Endothelial cell of umbilical vein (primary cell): ENCODE results near the gene R3HDM2. TPM values are rescaled to one million over a fixed set of nuclear protein-coding genes. Genes with fewer than 3 reads are reported as not detected.

ENCODE experiments used
- BruUV-seq: library from RNA; stranded (reverse); fragments of 400-500 nt; replicated peaks from 2 replicates; lab custom pipeline; 2021; lab: Mats Ljungman, UMichigan
- CTCF ChIA-PET: fragments of 300-600, 350-600 bp; sonication (Branson Sonifier 250); formaldehyde crosslinking; loops from one replicate; lab custom pipeline; 2021; ENCODE audit warnings: antibody characterized with exemption, inconsistent platforms; lab: Charles Lee
- POLR2A ChIA-PET: fragments of 300-600, 350-600 bp; sonication (Branson Sonifier 250); formaldehyde crosslinking; loops from one replicate; lab custom pipeline; 2021; ENCODE audit warnings: antibody characterized with exemption, inconsistent platforms; lab: Charles Lee
- DNase-seq: peaks from one replicate; pipeline ENCODE4 v3.0.0-alpha.2; 2011; ENCODE audit warnings: low read depth, low spot score
- FAIRE-seq: peaks from 2 replicates; lab custom pipeline; 2011; peaks lifted over from hg19 to GRCh38; lab: Jason Lieb, UNC
- H2AFZ ChIP-seq: 2 replicates; pipeline ENCODE4 v1.6.0; 2012; ENCODE audit warnings: low read depth, low read length, control low read depth, inconsistent platforms
- H3K27ac ChIP-seq: 2 replicates; pipeline ENCODE4 v1.5.1; 2011; ENCODE audit warnings: low read depth, mild to moderate bottlenecking, control low read depth, low read length, moderate library complexity; ENCODE audit not compliant: insufficient read depth
- H3K27me3 ChIP-seq, 2 experiments: 2 replicates each; pipeline versions ENCODE4 v1.6.0 to v1.6.1; 2011; ENCODE audit warnings: low read length in 2 of 2, mixed read lengths in 1 of 2; ENCODE audit not compliant: control insufficient read depth in 2 of 2, insufficient read depth in 2 of 2
- H3K36me3 ChIP-seq, 2 experiments: 2 replicates in 1 of 2; 3 replicates in 1 of 2; pipeline ENCODE4 v1.5.1; 2011; ENCODE audit warnings: low read length in 2 of 2, mild to moderate bottlenecking in 1 of 2, moderate library complexity in 1 of 2; ENCODE audit not compliant: control insufficient read depth in 2 of 2, insufficient read depth in 2 of 2; ENCODE audit errors: extremely low read depth in 1 of 2
- H3K4me1 ChIP-seq: 3 replicates; pipeline ENCODE4 v1.5.1; 2011; ENCODE audit warnings: mild to moderate bottlenecking, low read length; ENCODE audit not compliant: control insufficient read depth, insufficient read depth; ENCODE audit errors: extremely low read depth
- H3K4me2 ChIP-seq: 2 replicates; pipeline ENCODE4 v1.6.1; 2011; ENCODE audit warnings: low read length, control low read depth, mixed read lengths; ENCODE audit not compliant: insufficient read depth
- H3K4me3 ChIP-seq, 3 experiments: fragments of 200-600 bp in 1 of 3; sonication (generic), shearing (Covaris generic) in 1 of 3; replicated peaks in 1 of 3; 2 replicates each; pipeline ENCODE4 v1.5.1; 2011 to 2016; ENCODE audit warnings: control low read depth in 3 of 3, low read length in 3 of 3, mild to moderate bottlenecking in 2 of 3, inconsistent platforms in 1 of 3, low read depth in 1 of 3, moderate library complexity in 1 of 3; ENCODE audit not compliant: insufficient read depth in 1 of 3
- H3K79me2 ChIP-seq: 2 replicates; pipeline ENCODE4 v1.6.0; 2012; ENCODE audit warnings: low read length, inconsistent platforms; ENCODE audit not compliant: control insufficient read depth, insufficient read depth
- H3K9ac ChIP-seq: replicated peaks from 2 replicates; pipeline ENCODE3; 2011; ENCODE audit warnings: low read length, control low read depth; ENCODE audit not compliant: insufficient read depth; ENCODE audit errors: extremely low read depth
- H3K9me1 ChIP-seq: replicated peaks from 3 replicates; pipeline ENCODE4 v1.6.0; 2011; ENCODE audit warnings: mild to moderate bottlenecking, low read length; ENCODE audit not compliant: control insufficient read depth, insufficient read depth; ENCODE audit errors: extremely low read depth
- H3K9me3 ChIP-seq: replicated peaks from 2 replicates; pipeline ENCODE4 v1.5.1; 2012; ENCODE audit warnings: low read length, inconsistent platforms; ENCODE audit not compliant: control insufficient read depth, insufficient read depth
- H4K20me1 ChIP-seq: replicated peaks from 2 replicates; pipeline ENCODE3; 2011; ENCODE audit warnings: mild to moderate bottlenecking, low read length; ENCODE audit not compliant: control insufficient read depth, insufficient read depth; ENCODE audit errors: extremely low read depth
- CTCF ChIP-seq, 2 donors: IDR thresholded peaks; 1 replicate in 1 of 2; 2 replicates in 1 of 2; pipeline ENCODE4 v1.5.1; 2011; ENCODE audit warnings: low read length in 2 of 2, mild to moderate bottlenecking in 2 of 2, moderate library complexity in 2 of 2, control low read depth in 1 of 2, inconsistent platforms in 1 of 2, low read depth in 1 of 2; ENCODE audit not compliant: insufficient read depth in 1 of 2; ENCODE audit errors: extremely low read depth in 1 of 2
- EZH2 ChIP-seq: IDR thresholded peaks from 2 replicates; pipeline ENCODE4 v1.6.1; 2012; ENCODE audit warnings: borderline replicate concordance, low read depth, mild to moderate bottlenecking, moderate library complexity, low read length, inconsistent platforms; ENCODE audit not compliant: severe bottlenecking
- FOS ChIP-seq: IDR thresholded peaks from 2 replicates; pipeline ENCODE4 v1.6.1; 2011; ENCODE audit warnings: mild to moderate bottlenecking, low read length, moderate library complexity, borderline replicate concordance; ENCODE audit not compliant: insufficient read depth
- GATA2 ChIP-seq: IDR thresholded peaks from 2 replicates; pipeline ENCODE4 v1.7.0; 2011; ENCODE audit warnings: low read depth, mild to moderate bottlenecking, moderate library complexity, mixed read lengths, low read length; ENCODE audit not compliant: insufficient read length, insufficient read depth
- JUN ChIP-seq: IDR thresholded peaks from 2 replicates; pipeline ENCODE4 v1.6.1; 2011; ENCODE audit warnings: borderline replicate concordance, low read depth; ENCODE audit not compliant: insufficient read length, insufficient read depth
- MAX ChIP-seq: IDR thresholded peaks from 2 replicates; pipeline ENCODE4 v1.6.1; 2011; ENCODE audit not compliant: insufficient read depth, insufficient read length
- MYC ChIP-seq: IDR thresholded peaks from one replicate; pipeline ENCODE4 v1.6.1; 2011; ENCODE audit warnings: mild to moderate bottlenecking, low read depth, low read length
- POLR2A ChIP-seq: IDR thresholded peaks from 2 replicates; pipeline ENCODE4 v1.6.1; 2012; ENCODE audit warnings: low read depth, mild to moderate bottlenecking, control low read depth, low read length
- POLR2AphosphoS5 ChIP-seq: IDR thresholded peaks from 2 replicates; pipeline ENCODE4 v1.6.1; 2012; ENCODE audit warnings: low read depth, mild to moderate bottlenecking, control low read depth, low read length, moderate library complexity; ENCODE audit not compliant: insufficient read depth
- dilution Hi-C: fragments of 300-500 bp; cut with MboI; formaldehyde crosslinking; loops from one replicate; pipeline ENCODE4 v1.15.0; 2019; ENCODE audit warnings: low sequenced_read_pairs; ENCODE audit not compliant: extremely low pct_ligation_motif_present
- intact Hi-C: fragments of 100-400 bp; cut with micrococcal nuclease; formaldehyde crosslinking; loops from one replicate; pipeline ENCODE4 v1.10.0; 2022
- polyA plus RNA-seq, 4 experiments: library from polyadenylated mRNA; depleted of rRNA in 3 of 4; stranded (reverse) in 3 of 4; unstranded in 1 of 4; fragments of >200 nt; gene quantifications; 2 replicates each; pipeline versions ENCODE4 v1.2.1 to v1.2.3, GENCODE V29; 2011 to 2012; ENCODE audit warnings: missing spikeins in 1 of 4
- total RNA-seq: library from RNA; stranded (reverse); gene quantifications from 2 replicates; pipeline ENCODE4 v1.2.3, GENCODE V29; 2021

The R3HDM2 gene
- total and polyA plus RNA-seq, 2 donors (not counting 3 experiments of a cell fraction or from before 2014, with no cell fraction given), result 26.1 to 31.3 TPM

- Histone ChIP-seq H3K9me3 (no peaks in the 10 kb centered on the region), H3K4me1 (peaks cover 8% of the 10 kb centered on the region), H2AFZ (no peak overlapping the region), H4K20me1 (no peaks in the 10 kb centered on the region), H3K27ac (no peak overlapping the region), H3K79me2 (no peaks in the 10 kb centered on the region), H3K36me3 (no peaks in the 10 kb centered on the region), H3K4me2 (no peak overlapping the region), H3K4me3 (no peak overlapping the region), H3K9me1 (no peaks in the 10 kb centered on the region), H3K9ac (no peak overlapping the region), H3K27me3 (peaks cover 48 to 66% of the 10 kb centered on the region in 2 experiments)
- DNase-seq, result no peak
- TF ChIP-seq POLR2AphosphoS5 (no peak), GATA2 (no peak), MAX (no peak)
- intact Hi-C loops (no loop called here), dilution Hi-C loops (no loop called here)
- ChIA-PET POLR2A (no interaction called here), CTCF (interaction anchor here (1.2 to 2.8 kb wide), 5 partner anchors 9 to 109 kb away, joined by 3 to 18 read pairs (median 4); partner anchors contain the start of genes GLI1 and MARS1)
- no peak for FAIRE-seq
- no TSS peak for BruUV-seq
These were observed 43.6 kb upstream of the R3HDM2 start for GRCh38 chr12:57474430-57474829.

- Histone ChIP-seq H3K4me1 (peaks cover 5% of the 10 kb centered on the region), H4K20me1 (no peaks in the 10 kb centered on the region), H3K9me1 (no peaks in the 10 kb centered on the region), H3K36me3 (no peaks in the 10 kb centered on the region), H2AFZ (no peak overlapping the region), H3K79me2 (no peaks in the 10 kb centered on the region), H3K9me3 (no peaks in the 10 kb centered on the region), H3K4me3 (no peak overlapping the region), H3K9ac (no peak overlapping the region), H3K27ac (no peak overlapping the region), H3K4me2 (no peak overlapping the region), H3K27me3 (peaks cover 50 to 64% of the 10 kb centered on the region in 2 experiments)
- no peak for DNase-seq
- TF ChIP-seq MYC (no peak), JUN (no peak), FOS (no peak), GATA2 (no peak), MAX (no peak), EZH2 (no peak), POLR2AphosphoS5 (no peak), CTCF (IDR thresholded peaks at IDR 0.05; ENCODE audit: extremely low read depth in 1 of 2, insufficient read depth in 1 of 2, low read depth in 1 of 2, low read length in 2 of 2) (no peak), POLR2A (no peak)
- intact Hi-C loops (no loop called here), dilution Hi-C loops (no loop called here)
- ChIA-PET CTCF (interaction anchor here (2.5 to 2.8 kb wide), 2 partner anchors 11 to 15 kb away, joined by 8 to 18 read pairs; partner anchors contain the start of gene GLI1), POLR2A (no interaction called here)
- no TSS peak for BruUV-seq
- no peak for FAIRE-seq
These were observed 43.0 kb upstream of the R3HDM2 start for GRCh38 chr12:57473886-57474285.
